GM21825 (cell line): ENCODE measurements around the gene SETBP1.

Source experiments
- ATAC-seq: cut with Tn5 transposase; IDR thresholded peaks from one replicate; pipeline ENCODE4 v1.9.1; 2021; ENCODE audit warnings: mild to moderate bottlenecking, moderate library complexity; ENCODE audit not compliant: unreplicated experiment

Gene SETBP1

DNA sequence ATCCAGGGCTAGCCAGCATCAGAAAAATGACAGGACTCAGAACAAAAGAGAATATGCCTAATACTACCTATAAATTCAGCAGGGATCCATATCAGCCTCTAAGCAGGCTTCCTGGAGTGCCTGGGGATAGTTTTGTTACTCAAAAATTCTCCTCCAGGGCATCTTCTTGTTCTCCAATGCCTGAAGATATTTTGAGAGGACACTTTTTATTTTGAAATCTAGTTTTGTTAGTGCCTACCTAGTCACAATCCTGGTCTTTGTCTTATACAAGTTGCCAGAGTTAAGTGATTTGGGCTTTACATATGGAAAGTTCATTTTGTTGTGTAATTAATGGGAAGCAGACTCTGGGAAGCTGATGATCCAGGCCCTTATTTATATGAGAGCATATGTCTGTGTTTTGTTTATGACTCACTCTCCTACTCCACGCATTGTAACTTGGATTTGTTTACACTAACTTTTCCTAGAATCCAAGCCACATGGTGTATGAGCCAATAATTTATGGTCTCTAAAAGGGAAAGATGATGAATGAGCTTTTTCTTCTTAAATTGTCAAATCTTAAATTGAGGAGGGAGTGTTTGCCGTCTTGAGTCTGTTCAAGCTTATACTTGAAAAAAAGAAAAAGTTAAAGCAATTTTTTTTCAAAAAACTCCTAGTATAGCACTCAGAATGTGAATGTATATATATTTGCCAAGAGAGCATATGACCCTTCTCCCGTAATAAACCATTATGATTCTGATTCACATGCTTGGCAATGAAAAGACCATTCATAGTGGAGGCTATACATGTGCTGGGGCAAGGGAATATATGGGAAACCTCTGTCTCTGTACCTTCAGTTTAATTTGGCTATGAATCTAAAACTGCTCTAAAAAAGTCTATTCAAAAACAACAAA is 370.3 kb downstream of the SETBP1 start:
- ATAC-seq = no peak

DNA sequence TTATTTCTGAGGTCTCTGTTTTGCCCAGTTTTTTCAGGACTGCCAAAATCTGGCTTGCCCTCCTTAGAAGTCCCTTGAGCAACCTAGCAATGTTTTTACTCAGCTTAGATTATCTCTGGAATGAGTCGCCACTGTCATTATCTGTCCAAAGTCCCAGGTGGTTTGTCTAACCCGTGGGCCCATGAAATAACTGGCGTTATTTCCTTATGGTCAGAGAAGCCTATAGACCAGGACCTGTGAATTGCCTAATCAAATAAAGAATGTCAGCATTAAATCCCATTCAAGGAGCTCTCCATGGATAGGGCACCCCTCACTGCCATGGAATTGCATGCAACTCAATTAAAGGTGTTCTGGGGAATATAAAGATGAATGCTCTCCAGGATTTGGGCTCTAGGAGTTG is 373.9 kb downstream of the SETBP1 start:
- ATAC-seq = no peak

DNA sequence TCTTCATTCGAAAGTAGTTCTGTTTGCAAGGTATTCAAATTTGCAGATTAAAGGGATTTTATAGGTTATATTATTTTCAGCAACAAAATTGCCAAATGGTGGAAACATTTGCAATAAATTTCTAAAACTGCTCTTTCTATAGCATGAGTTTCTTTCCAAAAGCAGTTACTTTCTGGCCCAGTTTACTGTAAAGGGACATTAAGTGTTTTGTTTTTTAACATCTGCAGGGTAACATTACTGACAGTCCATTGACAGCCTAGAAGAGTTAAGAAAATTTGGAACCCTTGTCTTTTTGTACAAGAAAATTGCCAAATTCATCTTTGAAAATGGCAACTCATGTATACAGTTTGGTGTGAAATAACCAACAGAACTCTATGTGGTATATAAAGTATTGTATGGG is 375.1 kb downstream of the SETBP1 start:
- no peak for ATAC-seq

DNA sequence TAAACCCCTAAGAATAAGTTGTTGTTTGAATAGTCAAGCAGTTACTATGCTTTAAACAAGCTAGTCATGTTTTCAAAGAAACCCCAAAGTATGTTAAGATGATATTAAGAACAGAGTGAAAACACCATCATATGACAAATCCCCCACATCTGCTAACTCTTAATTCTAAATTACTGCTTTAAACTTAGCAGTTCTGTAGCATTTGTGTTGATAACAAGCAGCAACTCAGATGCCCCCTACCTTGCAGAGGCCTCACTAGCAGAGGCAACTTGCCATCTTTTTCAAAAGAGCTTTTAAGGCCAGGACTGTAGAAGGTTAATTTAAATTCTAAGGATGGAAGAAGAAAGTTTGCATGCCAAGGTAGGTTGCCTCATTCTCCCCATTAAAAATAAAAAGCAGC is 376.2 kb downstream of the SETBP1 start:
- ATAC-seq = no peak

DNA sequence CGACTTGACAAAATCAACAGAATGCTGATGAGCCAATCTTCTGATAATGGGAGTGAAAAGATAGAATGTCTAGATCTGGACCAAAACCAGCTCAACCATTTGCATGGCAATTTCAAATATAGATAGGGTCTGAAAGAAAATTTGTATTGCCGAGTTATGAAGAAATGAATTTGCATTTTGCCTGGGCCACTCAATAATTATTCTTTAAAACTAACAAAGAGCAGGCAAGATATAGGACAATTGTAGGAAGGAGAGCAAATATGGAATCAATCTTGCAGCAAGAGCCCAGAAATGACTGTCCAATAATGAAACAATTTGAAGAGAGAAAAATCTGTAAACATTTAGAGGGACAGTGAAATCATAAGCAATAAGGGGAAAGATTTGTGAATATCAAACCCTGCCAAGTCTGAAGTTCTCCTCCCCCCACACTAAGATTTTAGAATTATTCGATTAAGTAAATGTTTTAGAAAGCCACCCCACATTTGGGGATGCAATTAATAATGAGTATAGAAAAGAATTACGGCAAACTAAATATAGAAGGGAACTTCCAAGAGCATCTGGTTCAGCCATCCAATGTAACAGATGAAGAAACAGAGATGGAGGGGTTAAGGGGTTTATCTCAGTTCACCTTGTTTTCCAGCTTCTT is 377.4 kb downstream of the SETBP1 start:
- no peak for ATAC-seq

DNA sequence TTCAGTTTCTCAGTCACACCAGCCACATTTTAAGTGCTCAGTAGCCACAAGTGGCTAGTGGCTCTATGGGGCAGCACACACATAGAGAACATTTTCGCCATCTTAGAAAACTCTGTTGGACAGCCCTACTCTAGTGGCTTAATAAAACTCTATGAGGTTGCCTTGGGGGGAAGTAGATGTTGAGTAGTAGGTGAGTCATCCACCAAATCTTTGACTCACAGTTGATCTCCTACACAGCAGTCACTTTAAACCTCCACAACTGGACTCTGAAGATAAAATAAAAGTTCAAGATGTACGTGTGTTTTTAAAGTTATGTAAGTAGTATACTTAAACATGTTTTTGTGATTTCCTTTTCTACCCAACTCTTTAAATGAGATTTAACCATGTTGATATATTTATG is 379.0 kb downstream of the SETBP1 start:
- ATAC-seq = no peak

DNA sequence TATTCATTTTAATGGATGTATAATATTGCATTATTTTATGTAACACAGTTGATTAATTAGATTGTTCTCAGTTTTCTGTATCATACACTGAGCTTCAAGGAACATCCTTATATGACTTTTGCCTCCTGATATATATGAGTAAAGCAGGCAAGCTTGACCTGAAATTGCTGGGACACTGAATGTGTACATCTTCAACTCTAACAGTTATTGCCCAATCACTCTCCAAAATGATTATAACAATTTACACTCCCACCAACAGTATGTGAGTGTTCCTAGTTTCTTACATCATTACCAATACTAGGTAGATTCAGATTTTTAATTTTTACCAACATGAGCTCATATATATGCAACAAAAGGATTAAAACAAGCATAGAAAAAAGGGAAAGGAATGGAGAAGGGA is 379.4 kb downstream of the SETBP1 start:
- ATAC-seq = no peak

DNA sequence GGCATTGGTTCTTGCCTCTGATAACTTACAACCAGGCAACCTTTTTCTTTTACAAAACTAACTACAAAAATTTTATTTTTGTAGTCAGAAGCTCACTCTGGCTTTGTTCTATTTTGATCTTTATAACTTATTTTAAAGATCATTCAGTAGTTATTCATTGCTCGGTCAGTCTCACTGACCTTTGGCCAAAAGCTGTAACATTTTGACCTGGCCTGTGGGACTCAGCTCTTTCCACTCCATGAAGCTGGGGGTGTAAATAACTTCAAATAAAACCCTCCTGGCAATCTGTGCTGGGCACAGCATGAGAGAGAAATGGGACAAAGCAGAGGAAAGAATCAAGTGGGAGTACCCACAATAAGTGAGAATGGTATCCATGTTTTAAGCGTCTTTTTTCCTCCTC is 380.7 kb downstream of the SETBP1 start:
- ATAC-seq = no peak

DNA sequence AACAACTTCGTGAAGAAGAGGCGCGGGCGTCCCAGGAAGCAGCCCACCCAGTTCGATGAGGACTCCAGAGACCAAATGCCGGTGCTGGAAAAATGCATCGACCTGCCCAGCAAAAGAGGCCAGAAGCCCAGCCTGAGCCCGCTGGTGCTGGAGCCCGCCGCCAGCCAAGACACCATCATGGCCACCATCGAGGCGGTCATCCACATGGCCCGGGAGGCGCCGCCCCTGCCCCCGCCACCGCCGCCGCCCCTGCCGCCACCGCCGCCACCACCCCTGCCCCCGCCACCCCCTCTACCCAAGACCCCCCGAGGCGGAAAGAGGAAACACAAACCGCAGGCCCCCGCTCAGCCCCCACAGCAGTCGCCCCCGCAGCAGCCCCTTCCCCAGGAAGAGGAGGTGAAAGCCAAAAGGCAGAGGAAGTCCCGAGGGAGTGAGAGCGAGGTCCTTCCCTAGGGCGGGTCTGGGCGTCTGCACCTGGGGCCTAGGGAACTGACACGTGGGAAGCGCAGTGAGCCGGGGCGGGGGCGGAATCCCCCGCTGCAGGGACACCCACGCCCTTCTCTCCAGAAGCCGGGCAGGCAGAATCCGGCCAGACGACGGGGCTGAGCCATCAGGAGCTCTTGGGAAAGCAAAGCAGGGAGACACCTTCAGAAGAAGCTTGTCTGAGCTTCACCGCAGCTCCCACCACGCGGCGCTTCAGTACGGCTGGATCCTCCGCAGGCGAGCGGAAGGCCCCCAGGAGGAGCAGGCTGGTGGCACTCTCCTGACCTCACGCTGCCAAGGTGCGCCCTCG is 382.8 kb downstream of the SETBP1 start:
- no peak for ATAC-seq

DNA sequence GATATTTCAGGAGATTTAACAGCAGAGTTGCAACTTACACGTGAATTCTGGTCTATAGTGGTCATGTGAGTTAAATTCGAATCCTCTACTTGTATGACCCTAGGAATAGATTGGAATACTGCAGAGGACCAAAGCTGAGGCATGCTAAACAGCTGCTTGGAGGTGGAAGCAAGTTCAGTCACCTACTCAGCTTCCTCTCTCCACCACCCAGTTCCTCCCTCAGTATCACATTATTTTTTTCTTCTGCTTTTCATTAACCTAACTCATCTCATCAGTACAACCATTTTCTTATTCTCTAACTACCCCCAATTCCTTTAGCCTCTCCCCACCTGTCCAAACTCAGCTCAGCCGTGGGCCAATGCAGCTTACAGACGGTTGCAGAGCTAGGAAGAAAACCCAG is 385.5 kb downstream of the SETBP1 start:
- no peak for ATAC-seq

DNA sequence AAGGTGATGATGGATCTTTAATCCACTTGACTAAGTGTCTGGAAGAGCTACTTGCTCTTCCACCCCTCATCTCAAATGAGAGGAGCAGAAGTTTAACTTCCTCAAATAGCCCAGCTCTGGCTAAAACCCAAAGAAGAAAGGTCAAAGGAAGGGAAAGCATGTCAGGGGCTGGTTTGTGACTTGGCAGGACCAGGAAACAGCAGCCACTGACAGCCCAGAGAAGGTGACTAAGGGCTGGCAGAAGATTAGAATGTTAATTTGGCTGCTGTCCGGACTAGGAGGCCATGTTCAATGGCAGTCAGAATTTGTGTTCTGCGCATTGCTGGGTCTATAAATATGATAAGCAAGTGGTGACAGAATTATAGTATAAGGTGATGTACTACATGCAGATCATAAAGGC is 386.2 kb downstream of the SETBP1 start:
- ATAC-seq = no peak

DNA sequence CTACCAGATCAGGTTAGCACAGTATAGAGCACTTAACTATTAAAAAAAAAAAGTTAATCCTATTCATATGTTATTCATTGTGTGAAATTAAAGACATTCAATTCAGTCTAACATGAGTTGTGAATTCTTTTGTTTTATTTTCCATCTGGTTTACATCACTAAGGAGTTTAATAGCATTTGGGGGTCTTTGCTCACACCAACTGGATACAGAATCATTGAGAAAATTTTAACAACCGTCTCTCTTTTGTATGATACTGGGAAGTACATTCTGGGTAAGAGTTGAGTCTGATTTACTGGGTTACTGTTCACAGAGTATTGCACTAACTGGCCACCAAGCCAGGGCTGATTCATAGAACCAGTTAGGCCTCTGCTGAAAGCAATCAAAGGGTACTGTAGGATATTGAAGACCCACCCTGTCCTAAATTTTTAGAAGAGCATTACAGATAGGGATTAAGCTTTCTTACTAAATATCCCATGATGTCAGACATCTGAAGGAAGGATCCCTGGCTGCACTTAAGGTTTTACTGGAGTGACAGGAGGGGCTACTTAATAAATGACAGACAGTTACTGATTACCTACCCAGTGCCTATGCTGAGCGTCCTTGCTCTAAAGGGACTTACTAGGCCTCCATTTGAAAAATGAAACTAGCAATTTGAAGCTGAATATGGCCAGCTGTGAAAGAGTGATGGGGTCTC is 387.9 kb downstream of the SETBP1 start:
- ATAC-seq = no peak

DNA sequence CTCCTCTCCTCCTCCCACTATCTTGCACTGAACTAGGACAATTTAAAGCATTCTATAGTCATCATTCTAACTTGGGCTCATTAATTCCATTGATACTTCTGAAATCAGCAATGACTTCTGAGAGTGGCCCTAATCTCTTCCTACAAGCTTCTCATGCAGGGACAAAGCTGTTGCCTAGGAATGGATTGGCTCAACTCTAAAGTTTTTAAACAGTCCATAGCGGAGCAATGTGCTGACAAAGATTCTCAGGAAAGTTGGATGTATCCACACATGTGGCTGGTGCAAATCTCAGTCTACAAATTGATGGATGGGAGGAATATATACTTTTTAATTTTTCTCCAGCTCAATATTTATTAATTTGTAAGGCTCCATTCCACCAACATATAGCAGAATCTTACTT is 388.9 kb downstream of the SETBP1 start:
- ATAC-seq = no peak

DNA sequence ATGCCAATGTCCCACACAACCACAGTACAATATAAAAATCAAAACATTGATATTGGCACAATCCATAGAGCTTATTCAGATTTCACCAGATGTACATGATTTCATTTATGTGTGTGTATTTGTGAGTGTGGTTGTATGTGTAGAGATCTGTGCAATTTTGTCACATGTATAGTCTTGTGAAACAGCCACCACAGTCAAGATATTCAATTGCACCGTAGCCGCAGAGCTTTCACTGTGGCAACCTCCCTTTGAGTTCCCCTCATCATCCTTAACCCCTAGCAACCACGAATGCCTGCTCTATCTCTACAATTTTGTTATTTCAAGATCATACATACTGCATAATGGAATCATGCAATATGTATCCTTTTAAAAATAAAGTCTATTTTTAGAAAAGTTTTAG is 391.3 kb downstream of the SETBP1 start:
- no peak for ATAC-seq

DNA sequence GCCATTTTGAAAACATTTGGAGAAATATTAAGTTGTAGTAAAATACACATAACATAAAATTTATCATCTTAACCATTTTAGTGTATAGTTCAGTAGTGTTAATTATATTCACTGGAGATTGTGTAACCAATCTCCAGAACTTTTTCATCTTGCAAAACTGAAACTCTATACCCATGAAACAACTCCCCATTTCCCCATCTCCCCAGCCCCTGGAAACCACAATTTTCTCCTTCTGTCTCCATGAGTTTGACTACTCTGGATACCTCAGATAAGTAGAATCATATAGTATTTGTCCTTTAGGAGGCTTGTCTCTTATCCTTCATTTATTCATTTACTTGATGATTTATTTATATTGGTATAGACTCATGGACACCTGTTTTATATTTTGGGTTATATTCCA is 392.9 kb downstream of the SETBP1 start:
- ATAC-seq = no peak

DNA sequence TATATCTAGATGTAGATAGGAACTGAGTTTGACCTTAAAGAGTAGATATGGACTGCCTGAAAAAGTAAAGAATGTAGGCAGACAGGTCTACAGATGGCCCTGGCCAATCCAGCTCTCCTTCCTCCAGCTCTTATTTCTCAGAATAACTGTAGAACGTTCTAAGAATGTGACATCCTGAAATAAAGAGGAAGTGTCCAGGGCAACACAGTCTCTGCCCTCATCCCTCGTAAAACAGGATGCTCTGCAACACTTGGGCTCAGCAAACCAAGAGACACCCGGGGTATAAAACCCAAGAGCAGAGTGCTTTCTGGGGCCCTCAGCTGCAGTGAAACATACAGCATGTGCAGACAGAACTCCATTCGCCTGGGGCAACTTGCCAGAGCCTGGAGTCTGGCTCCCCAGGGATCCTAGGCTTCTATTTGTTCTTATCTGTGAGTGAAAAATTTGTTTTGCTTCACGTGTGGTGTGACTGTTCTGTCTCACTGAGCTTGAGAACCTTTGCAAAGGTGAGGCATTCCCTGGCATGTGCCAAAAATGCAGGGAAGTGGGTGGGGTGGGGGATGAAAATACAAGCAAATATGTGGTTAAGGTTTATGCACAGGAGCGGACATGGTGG is 401.0 kb downstream of the SETBP1 start:
- no peak for ATAC-seq

DNA sequence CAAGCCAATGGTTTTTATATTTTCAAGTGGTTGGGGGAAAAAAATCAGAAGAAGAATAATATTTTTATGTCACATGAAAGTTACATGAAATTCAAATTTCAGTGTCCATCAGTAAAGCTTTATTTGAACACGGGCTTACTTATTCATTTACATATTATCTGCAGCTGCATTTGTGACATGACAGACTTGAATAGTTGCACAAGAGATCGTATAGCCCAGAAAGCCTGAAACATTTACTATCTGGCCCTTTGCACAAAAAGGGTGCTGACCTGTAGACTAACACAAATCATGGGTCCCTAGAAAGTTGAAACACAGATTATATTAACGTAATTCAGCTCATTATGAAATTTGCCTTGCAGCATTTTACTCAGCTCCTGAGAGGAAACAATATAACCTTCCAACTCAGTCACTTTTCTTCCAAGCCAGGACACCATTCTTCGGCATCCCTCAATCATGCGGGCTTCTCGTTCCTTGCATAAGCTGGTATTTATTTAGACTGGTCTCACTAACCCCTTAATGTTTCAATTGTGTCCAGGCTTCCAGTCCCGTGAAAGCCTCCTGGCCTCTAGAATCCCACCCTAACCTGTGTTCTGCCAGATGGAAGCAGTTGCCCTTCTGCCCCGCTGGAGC is 402.7 kb downstream of the SETBP1 start:
- no peak for ATAC-seq

DNA sequence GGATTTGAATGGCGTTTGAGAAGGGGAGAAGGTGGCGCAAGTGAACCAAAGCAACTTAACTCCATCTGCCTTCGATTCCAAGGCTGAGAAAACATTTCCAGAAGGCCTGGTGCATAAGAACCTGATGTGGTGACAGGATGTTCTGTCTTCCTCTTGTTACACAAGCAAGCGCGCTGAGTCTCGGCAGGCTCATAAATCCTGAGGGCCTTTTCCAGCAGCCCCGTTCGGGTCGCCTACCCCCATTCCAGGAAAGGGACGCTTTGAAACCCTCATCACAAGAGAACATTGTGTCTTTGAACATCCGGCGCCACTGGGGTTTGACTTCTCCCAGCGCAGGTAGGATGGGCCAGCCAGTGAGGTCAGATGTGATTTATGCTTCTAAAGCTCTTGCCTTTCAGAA is 403.5 kb downstream of the SETBP1 start:
- ATAC-seq = no peak

DNA sequence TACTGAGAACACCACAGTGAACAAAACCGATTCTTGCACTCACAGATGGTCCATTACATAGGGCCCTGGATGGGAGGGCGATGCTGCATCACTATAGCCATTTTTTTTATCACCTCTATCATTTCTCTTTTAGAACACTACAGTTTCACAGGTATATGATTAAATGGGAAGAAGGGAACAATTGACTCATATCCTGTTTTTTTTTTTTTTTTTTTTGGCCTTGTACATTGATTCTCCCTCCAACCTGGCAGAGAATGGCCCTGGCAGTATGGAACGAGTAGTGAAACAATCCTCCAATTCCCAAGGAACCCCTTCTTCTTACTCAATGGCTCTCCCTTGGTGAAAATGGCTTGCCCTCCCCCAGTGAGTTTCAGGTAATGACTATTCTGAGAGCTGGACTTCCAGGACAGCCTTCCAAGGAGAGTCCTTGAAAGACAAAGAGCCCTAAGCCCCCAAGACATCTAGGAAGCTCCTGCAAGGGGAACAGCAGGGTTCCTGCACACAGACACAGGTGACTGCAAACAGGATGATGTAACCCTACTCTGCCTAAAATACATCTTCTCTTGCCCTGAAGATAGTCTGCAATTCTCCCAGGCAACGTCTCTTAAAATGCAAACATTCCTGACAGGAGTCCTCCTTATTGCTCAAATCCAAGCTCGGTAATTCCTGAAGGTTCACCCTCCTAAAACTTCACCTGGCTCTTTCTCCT is 405.4 kb downstream of the SETBP1 start:
- no peak for ATAC-seq

DNA sequence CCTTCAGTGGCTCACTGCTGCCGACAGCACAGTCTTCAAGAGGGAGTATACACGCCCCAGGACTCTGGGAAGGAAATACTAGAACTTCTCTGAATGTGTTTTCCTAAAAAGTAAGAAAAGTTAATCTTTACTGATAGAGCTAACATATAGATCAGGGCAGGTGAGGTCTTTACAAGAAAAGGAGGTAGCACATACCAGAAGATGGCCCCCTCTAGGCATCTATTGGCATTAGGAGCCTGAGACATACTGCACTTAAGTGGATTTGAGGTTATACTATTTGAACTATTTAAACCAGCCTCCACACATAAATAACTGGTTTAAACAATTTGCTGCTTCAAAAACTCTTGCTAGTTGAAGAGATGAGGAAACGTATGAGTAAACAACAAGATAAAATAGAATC is 406.1 kb downstream of the SETBP1 start:
- ATAC-seq = no peak
